ENCODE data around the gene EDC4. TPM values are rescaled to one million over a fixed set of nuclear protein-coding genes. Genes with fewer than 3 reads are reported as not detected.

Gene EDC4
- polyA plus RNA-seq, 1 experiment = 18.7 TPM

- Histone ChIP-seq H3K9me3 (ENCODE audit: control insufficient read depth, insufficient read depth, low read length) (peaks cover 4% of the 10 kb centered on the region; the same call in 1 of the 2 replicates), H3K4me3 (ENCODE audit: low read depth, low read length) (peak overlapping the region; percentile 29), H3K27me3 (ENCODE audit: control insufficient read depth, insufficient read depth, low read length) (no peaks in the 10 kb centered on the region), H3K27ac (ENCODE audit: low read depth, low read length) (peak overlapping the region; percentile 34)
- ChIA-PET POLR2A (interaction anchor here (0.6 to 1.1 kb wide), 5 partner anchors 12 to 76 kb away, joined by 3 to 4 read pairs (median 3); no protein-coding TSS in a partner anchor), CTCF (interaction anchor here (1.0 to 1.6 kb wide), 4 partner anchors 28 to 323 kb away, joined by 3 to 10 read pairs (median 6); no protein-coding TSS in a partner anchor)
- no peak for DNase-seq (ENCODE audit: low read depth, low spot score)
- no peak for TF ChIP-seq CTCF (IDR thresholded peaks at IDR 0.05; ENCODE audit: low read depth, low read length)
Observed at GRCh38 chr16:67844497-67844896, 28.4 kb upstream of the EDC4 start.

- POLR2A ChIA-PET = interaction anchor here (0.6 to 1.2 kb wide), 5 partner anchors 12 to 353 kb away, joined by 3 to 5 read pairs (median 4); partner anchors contain the start of genes RANBP10 and TSNAXIP1
- no peak for TF ChIP-seq CTCF (IDR thresholded peaks at IDR 0.05; ENCODE audit: low read depth, low read length)
- CTCF ChIA-PET = interaction anchor here (0.6 to 1.6 kb wide), 6 partner anchors 20 to 324 kb away, joined by 3 to 10 read pairs (median 5); no protein-coding TSS in a partner anchor
- Histone ChIP-seq H3K27me3 (ENCODE audit: control insufficient read depth, insufficient read depth, low read length) (no peaks in the 10 kb centered on the region), H3K27ac (ENCODE audit: low read depth, low read length) (no peak overlapping the region), H3K9me3 (ENCODE audit: control insufficient read depth, insufficient read depth, low read length) (peaks cover 4% of the 10 kb centered on the region; the same call in 1 of the 2 replicates), H3K4me3 (ENCODE audit: low read depth, low read length) (peak overlapping the region; percentile 86)
- no peak for DNase-seq (ENCODE audit: low read depth, low spot score)
Observed at GRCh38 chr16:67845291-67846062, 27.4 kb upstream of the EDC4 start.

- ChIA-PET CTCF (interaction anchor here (0.6 to 1.6 kb wide), 3 partner anchors 19 to 325 kb away, joined by 3 to 4 read pairs (median 3); no protein-coding TSS in a partner anchor), POLR2A (interaction anchor here (0.6 to 2.1 kb wide), 4 partner anchors 13 to 354 kb away, joined by 4 to 9 read pairs (median 5); partner anchors contain the start of genes RANBP10 and TSNAXIP1)
- no peak for DNase-seq (ENCODE audit: low read depth, low spot score)
- Histone ChIP-seq H3K27ac (ENCODE audit: low read depth, low read length) (peak overlapping the region; percentile 78), H3K27me3 (ENCODE audit: control insufficient read depth, insufficient read depth, low read length) (no peaks in the 10 kb centered on the region), H3K4me3 (ENCODE audit: low read depth, low read length) (peak overlapping the region; percentile 86), H3K9me3 (ENCODE audit: control insufficient read depth, insufficient read depth, low read length) (peaks cover 4% of the 10 kb centered on the region; the same call in 1 of the 2 replicates)
- no peak for TF ChIP-seq CTCF (IDR thresholded peaks at IDR 0.05; ENCODE audit: low read depth, low read length)
Observed at GRCh38 chr16:67846063-67846319, 26.9 kb upstream of the EDC4 start.

- H3K9me3 ChIP-seq (ENCODE audit: control insufficient read depth, insufficient read depth, low read length) = peaks cover 4% of the 10 kb centered on the region; the same call in 1 of the 2 replicates
- peak; percentile 70 for DNase-seq (ENCODE audit: low read depth, low spot score)
- H3K27me3 ChIP-seq (ENCODE audit: control insufficient read depth, insufficient read depth, low read length) = no peaks in the 10 kb centered on the region
- ChIA-PET CTCF (interaction anchor here (0.6 to 1.6 kb wide), 3 partner anchors 19 to 325 kb away, joined by 3 to 4 read pairs (median 3); no protein-coding TSS in a partner anchor), POLR2A (interaction anchor here (1.1 to 2.1 kb wide), 3 partner anchors 13 to 40 kb away, joined by 4 to 9 read pairs (median 5); partner anchors contain the start of genes RANBP10 and TSNAXIP1)
- peak within 1 kb of the TSS; percentile 78 for H3K27ac ChIP-seq (ENCODE audit: low read depth, low read length)
- H3K4me3 ChIP-seq (ENCODE audit: low read depth, low read length) = peak within 1 kb of the TSS; percentile 86
- no peak for TF ChIP-seq CTCF (IDR thresholded peaks at IDR 0.05; ENCODE audit: low read depth, low read length)
Observed at GRCh38 chr16:67846320-67847063, 26.4 kb upstream of the EDC4 start, which contains the start of gene NUTF2. Gene NUTF2, plus strand, starts transcription at chr16:67846933. Its CDS starts 18,198 bp downstream, at chr16:67865131.

Data from AG04450 (cell line).